Thyroid gland (tissue), 4 donors: ENCODE data around the gene DTL. TPM values are rescaled to one million over a fixed set of nuclear protein-coding genes. Genes with fewer than 3 reads are reported as not detected.
"Not testable (repeated sequence)": the region's sequence is repeated elsewhere in the genome, so short reads cannot be mapped to it uniquely, and the experiment has no call there.

Experiments used
- DNase-seq, 2 donors: peaks; one replicate each; pipeline ENCODE4 v3.0.0-alpha.2; 2019
- H3K27ac ChIP-seq, 3 donors: fragments of 200-600 bp; sonication (generic); 1 replicate in 2 of 3; 2 replicates in 1 of 3; pipeline ENCODE4 v1.5.1; 2016 to 2019; ENCODE audit warnings: mild to moderate bottlenecking in 1 of 3, moderate library complexity in 1 of 3
- H3K27me3 ChIP-seq: fragments of 200-600 bp; sonication (generic); one replicate; pipeline ENCODE4 v1.5.1; 2019
- H3K36me3 ChIP-seq, 2 donors: fragments of 200-600 bp; sonication (generic); one replicate each; pipeline ENCODE4 v1.5.1; 2016 to 2019
- H3K4me1 ChIP-seq, 2 donors: fragments of 200-600 bp; sonication (generic); one replicate each; pipeline ENCODE4 v1.5.1; 2017 to 2019
- H3K4me3 ChIP-seq, 3 donors: fragments of 200-600 bp; sonication (generic); replicated peaks in 1 of 3; 1 replicate in 2 of 3; 2 replicates in 1 of 3; pipeline ENCODE4 v1.5.1; 2016; ENCODE audit warnings: mild to moderate bottlenecking in 1 of 3
- H3K9me3 ChIP-seq: fragments of 200-600 bp; sonication (generic); one replicate; pipeline ENCODE4 v1.5.1; 2017
- POLR2A ChIP-seq, 2 donors: fragments of 450-650 bp; IDR thresholded peaks; one replicate each; pipeline ENCODE4 v1.6.1; 2017; ENCODE audit warnings: antibody characterized with exemption in 2 of 2, mild to moderate bottlenecking in 2 of 2, moderate library complexity in 1 of 2
- WGBS, 2 donors: methylation state at CpG; one replicate each; pipeline ENCODE4 v1.1.5; 2017; 5-methylcytosine and 5-hydroxymethylcytosine counted together
- intact Hi-C: fragments of 100-400 bp; cut with DNase I; formaldehyde crosslinking; loops from one replicate; pipeline ENCODE4 v1.15.1; 2023
- total RNA-seq, 4 donors: library from RNA; depleted of rRNA; stranded (reverse); fragments of >200 nt; gene quantifications; one replicate each; pipeline ENCODE4 v1.2.3, GENCODE V29; 2016
- TF ChIP-seq, protein P1 (sequence below), 6 experiments: fragments of 200-600 bp in 3 of 6; fragments of 450-650 bp in 3 of 6; sonication (generic) in 3 of 6; IDR thresholded peaks; one replicate each; pipeline ENCODE4 v1.5.1; 2016 to 2019; ENCODE audit warnings: antibody characterized with exemption in 6 of 6, mild to moderate bottlenecking in 2 of 6, inconsistent platforms in 1 of 6, moderate library complexity in 1 of 6

Gene DTL, protein sequence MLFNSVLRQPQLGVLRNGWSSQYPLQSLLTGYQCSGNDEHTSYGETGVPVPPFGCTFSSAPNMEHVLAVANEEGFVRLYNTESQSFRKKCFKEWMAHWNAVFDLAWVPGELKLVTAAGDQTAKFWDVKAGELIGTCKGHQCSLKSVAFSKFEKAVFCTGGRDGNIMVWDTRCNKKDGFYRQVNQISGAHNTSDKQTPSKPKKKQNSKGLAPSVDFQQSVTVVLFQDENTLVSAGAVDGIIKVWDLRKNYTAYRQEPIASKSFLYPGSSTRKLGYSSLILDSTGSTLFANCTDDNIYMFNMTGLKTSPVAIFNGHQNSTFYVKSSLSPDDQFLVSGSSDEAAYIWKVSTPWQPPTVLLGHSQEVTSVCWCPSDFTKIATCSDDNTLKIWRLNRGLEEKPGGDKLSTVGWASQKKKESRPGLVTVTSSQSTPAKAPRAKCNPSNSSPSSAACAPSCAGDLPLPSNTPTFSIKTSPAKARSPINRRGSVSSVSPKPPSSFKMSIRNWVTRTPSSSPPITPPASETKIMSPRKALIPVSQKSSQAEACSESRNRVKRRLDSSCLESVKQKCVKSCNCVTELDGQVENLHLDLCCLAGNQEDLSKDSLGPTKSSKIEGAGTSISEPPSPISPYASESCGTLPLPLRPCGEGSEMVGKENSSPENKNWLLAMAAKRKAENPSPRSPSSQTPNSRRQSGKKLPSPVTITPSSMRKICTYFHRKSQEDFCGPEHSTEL
- 1 to 10 TPM; 1.2 to 3.9 (median 2.1) TPM for total RNA-seq

DNA sequence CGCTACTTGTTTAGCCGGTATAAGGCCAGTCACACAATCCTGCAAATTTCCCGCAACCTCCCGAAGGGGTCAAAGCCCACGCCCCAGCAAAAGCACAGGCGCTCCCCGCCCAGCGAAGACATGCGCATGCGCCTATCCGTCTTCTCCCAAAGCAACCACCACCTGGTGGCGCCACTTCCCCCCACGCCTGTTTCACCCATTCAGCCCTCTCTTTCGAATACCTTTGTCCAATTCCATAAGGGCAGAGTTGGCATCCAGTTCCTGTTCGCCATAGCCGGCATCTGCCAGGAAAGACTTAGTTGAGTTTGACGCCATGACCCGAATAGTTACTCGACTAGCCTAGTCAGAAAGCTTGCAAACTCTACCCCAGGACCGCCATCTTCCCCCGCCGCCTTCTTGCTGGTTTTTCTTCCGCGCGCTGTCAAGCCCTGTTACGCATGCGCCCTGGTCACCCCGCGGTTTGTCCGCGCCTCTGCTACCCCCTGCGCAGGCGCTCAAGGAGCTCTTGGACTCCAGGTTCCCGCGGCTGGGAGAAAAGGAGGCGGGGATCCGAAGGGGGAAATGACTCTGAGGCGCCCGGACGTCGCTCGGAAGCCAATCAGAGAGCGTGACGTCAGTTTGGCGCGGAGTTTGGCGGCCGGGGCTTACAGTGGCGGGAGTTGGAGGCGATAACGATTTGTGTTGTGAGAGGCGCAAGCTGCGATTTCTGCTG, at the start of gene DTL, which contains the start of gene INTS7:
TSS of gene DTL (plus strand) at position 626 of the 712 bp plus-strand sequence. CDS start 143 bp downstream, outside the sequence.
TSS of gene INTS7 (minus strand) at position 435 of the 712 bp plus-strand sequence. CDS start at position 315, 120 bp downstream.
- peak within 1 kb of the TSS; percentile 51 to 80 (median 80) for H3K27ac ChIP-seq
- intact Hi-C loops, result loop anchor here (10.0 kb wide), 1 partner anchor 350 kb away; no protein-coding TSS in a partner anchor

DNA sequence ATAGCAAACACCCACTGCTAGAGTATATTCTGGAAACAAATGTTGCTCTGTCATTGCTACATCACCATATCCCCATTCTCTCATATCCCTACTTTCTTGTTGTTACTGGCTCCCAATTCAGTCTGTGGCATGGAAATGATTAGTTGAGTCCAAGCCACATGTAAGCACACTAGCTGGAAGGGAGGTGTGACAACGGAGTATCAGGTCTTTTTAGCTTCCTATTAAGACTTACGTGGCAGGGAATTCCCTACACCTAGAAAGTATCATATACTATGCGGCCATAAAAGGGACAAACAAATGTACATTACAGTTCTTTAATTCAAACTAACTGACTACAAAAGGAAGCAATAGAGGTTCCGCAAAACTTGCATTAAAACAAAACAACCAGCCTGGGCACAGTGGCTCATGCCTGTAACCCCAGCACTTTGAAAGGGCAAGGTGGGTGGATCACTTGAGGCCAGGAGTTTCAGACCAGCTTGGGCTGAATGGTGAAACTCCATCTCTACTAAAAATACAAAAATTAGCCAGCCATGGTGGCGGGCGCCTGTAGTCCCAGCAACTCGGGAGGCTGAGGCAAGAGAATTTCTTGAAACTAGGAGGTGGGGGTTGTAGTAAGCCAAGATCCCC, 48.8 kb upstream of the DTL start:
- H3K27ac ChIP-seq, result no peak overlapping the region
- H3K36me3 ChIP-seq, result peaks cover 2 to 4% of the 10 kb centered on the region in 2 donors
- intact Hi-C loops, result no loop called here
- no peaks in the 10 kb centered on the region for H3K9me3 ChIP-seq
- peaks cover 0 to 8% of the 10 kb centered on the region in 2 donors for H3K4me1 ChIP-seq
- H3K27me3 ChIP-seq, result no peaks in the 10 kb centered on the region
- no peak overlapping the region for H3K4me3 ChIP-seq
- TF ChIP-seq, protein P1, sequence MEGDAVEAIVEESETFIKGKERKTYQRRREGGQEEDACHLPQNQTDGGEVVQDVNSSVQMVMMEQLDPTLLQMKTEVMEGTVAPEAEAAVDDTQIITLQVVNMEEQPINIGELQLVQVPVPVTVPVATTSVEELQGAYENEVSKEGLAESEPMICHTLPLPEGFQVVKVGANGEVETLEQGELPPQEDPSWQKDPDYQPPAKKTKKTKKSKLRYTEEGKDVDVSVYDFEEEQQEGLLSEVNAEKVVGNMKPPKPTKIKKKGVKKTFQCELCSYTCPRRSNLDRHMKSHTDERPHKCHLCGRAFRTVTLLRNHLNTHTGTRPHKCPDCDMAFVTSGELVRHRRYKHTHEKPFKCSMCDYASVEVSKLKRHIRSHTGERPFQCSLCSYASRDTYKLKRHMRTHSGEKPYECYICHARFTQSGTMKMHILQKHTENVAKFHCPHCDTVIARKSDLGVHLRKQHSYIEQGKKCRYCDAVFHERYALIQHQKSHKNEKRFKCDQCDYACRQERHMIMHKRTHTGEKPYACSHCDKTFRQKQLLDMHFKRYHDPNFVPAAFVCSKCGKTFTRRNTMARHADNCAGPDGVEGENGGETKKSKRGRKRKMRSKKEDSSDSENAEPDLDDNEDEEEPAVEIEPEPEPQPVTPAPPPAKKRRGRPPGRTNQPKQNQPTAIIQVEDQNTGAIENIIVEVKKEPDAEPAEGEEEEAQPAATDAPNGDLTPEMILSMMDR (IDR thresholded peaks at IDR 0.05), result no peak
- no peak for TF ChIP-seq POLR2A (IDR thresholded peaks at IDR 0.05)
- WGBS, 2 donors, result 93 to 98% methylated on average over 7 of the region's 7 CpGs
- no peak for DNase-seq

More for the DNA sequence above, at the start of gene DTL, which contains the start of gene INTS7:
- DNase-seq, result peak; percentile 99
- H3K27me3 ChIP-seq, result no peaks in the 10 kb centered on the region
- whole genome bisulfite sequencing, 2 donors, result 0 to 1% methylated on average over 36 to 52 of the region's 53 CpGs
- H3K4me3 ChIP-seq, result peak within 1 kb of the TSS; percentile 1 to 51 (median 33)
- peak in 1 of 2 donors; percentile 71 for TF ChIP-seq POLR2A (IDR thresholded peaks at IDR 0.05)
- TF ChIP-seq, protein P1 (IDR thresholded peaks at IDR 0.05), result peak; percentile 55 to 98 (median 91)
- H3K4me1 ChIP-seq, result peaks cover 20% of the 10 kb centered on the region in 2 donors
- H3K9me3 ChIP-seq, result no peaks in the 10 kb centered on the region
- H3K36me3 ChIP-seq, result no peaks in the 10 kb centered on the region

DNA sequence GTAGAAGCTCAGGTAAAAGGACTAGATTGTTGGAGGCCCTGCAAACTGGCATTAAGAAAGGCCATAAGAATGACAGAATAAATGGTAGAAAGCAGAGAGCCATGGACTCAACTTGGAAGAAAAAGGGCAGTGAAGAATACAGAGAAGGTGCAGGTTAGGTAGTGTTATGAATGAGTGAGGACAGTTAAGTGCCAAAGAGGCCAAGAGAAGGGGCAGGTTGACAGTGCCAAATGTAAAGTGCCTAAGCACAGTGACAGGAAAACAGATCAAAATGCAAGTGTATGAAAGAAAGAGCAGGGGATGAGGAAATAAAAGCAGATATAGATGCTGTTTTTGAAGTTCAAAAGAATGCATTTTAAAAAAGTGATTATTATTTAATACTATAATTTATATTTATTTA, 43.9 kb upstream of the DTL start:
- H3K9me3 ChIP-seq, result no peaks in the 10 kb centered on the region
- no peak overlapping the region for H3K27ac ChIP-seq
- DNase-seq, result no peak
- no peak overlapping the region for H3K4me3 ChIP-seq
- peaks cover 0 to 7% of the 10 kb centered on the region in 2 donors for H3K4me1 ChIP-seq
- H3K36me3 ChIP-seq, result peaks cover 0 to 4% of the 10 kb centered on the region in 2 donors
- intact Hi-C loops, result no loop called here
- H3K27me3 ChIP-seq, result no peaks in the 10 kb centered on the region
- no peak for TF ChIP-seq POLR2A (IDR thresholded peaks at IDR 0.05)
- TF ChIP-seq, protein P1 (IDR thresholded peaks at IDR 0.05), result no peak

DNA sequence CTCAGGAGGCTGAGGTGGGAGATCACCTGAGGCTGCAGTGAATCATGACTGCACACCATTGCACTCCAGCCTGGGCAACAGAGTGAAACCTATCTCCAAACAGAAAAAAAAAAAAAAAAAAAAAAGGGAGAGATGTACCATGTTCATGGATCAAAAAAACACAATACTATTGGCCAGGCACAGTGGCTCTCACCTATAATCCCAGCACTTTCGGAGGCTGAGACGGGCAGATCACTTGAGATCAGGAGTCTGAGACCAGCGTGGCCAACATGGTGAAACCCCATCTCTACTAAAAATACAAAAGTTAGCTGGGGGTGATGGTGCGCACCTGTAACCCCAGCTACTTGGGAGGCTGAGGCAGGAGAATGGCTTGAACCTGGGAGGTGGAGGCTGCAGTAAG, 38.1 kb upstream of the DTL start:
- DNase-seq, result not testable (repeated sequence)

DNA sequence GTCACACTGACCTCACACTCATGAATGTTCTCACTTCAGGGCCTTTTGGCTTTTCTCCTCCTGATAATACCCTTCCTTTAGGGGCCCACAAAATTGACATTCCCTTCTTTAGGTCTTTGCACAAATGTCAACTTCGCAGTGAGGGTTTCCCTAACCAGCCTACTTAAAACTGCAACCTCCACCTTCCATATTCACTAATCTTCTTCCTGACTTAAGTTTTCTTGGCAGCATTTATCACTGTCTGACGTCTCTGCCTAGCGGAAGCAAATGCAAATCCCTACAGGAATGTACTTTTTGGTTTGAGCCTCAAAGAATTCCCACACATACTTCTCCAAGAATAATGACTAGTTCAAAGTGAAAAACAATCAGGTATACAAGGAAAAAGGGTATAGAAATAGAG, 33.0 kb upstream of the DTL start:
- H3K27ac ChIP-seq, result no peak overlapping the region
- H3K9me3 ChIP-seq, result no peaks in the 10 kb centered on the region
- 92 to 93% methylated on average over 3 of the region's 3 CpGs for WGBS, 2 donors
- no peak for TF ChIP-seq POLR2A (IDR thresholded peaks at IDR 0.05)
- TF ChIP-seq, protein P1 (IDR thresholded peaks at IDR 0.05), result no peak
- H3K36me3 ChIP-seq, result no peaks in the 10 kb centered on the region
- H3K4me1 ChIP-seq, result no peaks in the 10 kb centered on the region
- intact Hi-C loops, result no loop called here
- DNase-seq, result no peak
- no peak overlapping the region for H3K4me3 ChIP-seq
- no peaks in the 10 kb centered on the region for H3K27me3 ChIP-seq

More for the DNA sequence above, 38.1 kb upstream of the DTL start:
- H3K27ac ChIP-seq, H3K4me3 ChIP-seq, H3K27me3 ChIP-seq, intact Hi-C loops, H3K36me3 ChIP-seq, H3K9me3 ChIP-seq, H3K4me1 ChIP-seq: not testable (repeated sequence)
- WGBS, 2 donors, result 96 to 98% methylated on average over 4 of the region's 4 CpGs
